HG02943 (cell line): ENCODE measurements around the gene COPS9.

ENCODE experiments used
- ATAC-seq: cut with Tn5 transposase; IDR thresholded peaks from one replicate; pipeline ENCODE4 v1.9.1; 2021; ENCODE audit warnings: mild to moderate bottlenecking, low read depth, moderate library complexity; ENCODE audit not compliant: unreplicated experiment

Gene COPS9

GRCh38 chr2:240123821-240124650, 12.1 kb downstream of the COPS9 start:
- no peak for ATAC-seq

- ATAC-seq: no peak
Measured at GRCh38 chr2:240121675-240122074, 14.4 kb downstream of the COPS9 start.

DNA sequence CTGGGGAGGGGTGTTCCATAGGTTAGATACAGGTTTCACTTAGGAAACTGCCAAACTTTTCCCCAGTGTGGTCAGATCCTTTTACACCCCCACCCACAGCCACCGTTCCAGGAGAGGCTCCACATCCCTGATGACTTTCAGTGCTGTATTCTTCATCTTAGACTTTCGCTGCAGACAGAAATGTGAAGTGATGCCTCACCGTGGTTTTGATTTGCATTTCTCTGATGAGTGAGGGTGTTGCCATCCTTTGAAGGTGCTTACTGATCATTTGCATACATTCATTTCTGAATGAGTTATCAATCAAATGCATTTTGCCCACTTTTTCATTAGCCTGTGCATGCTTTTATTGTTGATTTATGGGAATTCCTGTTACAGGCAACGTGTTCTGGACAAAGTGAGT, 14.9 kb downstream of the COPS9 start:
- no peak for ATAC-seq

DNA sequence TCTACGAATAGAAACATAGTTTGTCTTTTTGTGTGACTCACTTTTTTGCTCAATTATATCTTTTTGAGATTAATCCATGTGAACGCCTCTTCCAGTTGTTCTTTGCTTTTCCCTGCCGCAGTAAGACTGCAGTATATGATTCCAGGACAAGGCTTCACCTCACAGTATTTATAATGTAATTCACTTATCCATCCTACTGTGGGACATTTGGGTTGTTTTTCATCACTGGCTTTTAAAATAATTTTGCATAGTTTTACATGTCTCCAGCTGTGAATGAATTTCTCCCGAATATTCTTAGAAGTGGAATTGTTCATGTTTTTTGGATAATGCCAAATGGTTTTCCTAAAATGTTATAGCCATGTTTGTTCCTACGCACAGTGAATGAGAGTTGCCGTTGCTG, 21.9 kb downstream of the COPS9 start:
- no peak for ATAC-seq

DNA sequence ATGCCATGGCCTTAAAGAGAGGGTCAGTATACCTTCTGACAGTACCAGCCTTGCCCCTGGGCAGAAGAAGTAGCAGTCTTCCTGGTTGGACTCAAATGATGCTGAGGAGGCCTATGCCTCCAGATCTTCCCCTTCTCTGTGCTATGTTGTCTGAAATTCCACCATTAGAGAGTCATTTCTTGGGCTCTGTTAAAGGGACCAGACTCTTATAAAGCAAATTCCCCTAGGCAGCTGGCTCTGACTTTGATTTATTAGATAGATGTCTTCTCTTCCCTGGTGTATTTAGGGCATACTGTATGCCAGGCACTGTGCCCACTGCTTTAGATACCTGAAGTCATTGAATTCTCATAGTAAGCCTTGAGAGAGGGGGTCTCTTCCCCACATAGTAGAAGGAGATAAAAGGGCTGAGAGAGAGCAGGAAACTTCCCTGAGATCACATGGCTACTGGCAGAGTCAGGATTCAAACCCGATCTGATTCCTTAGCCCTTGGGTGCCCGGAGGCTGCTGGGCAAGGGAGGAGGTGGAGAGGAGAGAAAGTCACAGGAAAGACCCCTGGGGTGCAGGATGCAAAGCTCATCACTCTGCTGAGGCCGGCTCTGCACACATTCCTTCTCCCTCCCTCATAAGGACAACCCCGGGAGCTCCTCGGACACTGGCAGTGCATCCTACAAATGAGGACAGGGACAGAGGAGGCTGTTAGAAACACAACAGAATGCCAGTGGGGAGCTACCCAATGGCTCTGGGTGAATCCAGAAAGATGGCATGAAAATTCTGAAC, 23.0 kb downstream of the COPS9 start:
- no peak for ATAC-seq

DNA sequence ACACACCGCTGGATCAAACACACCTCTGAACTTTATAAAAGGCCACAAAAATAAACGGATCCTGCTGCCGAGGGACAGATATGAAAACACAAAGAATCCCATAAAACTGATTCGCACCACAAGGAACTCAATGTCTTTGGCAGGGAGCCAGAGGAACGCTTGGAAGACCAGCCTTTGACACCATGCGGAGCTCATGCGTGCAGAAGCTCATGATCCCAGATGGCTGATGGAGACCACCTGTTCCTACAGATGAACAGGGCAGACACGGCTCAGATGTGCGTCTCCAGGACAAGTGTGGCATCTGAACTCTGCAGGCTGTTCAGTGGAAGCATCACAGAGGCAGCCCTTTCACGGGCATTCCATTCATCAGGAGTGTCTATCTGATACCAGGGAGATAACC, 24.9 kb downstream of the COPS9 start:
- no peak for ATAC-seq

- ATAC-seq: no peak
Measured at GRCh38 chr2:240109386-240109785, 26.7 kb downstream of the COPS9 start.

DNA sequence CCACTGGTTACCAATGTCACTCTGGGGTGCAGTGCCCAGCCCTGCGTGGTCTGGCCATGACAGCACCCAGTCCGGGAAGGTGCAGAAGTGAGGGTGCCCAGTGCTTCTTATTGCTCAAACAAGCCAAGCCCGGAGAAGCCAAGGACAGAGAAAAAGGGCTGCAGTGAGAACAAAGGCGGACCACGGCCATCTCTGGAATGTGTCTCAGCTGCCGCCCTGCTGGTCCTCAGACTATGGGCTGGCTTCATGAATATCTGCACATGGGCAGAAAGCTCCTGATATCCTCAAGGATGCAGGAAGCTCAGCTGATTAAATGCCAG, 28.7 kb downstream of the COPS9 start:
- ATAC-seq: no peak

DNA sequence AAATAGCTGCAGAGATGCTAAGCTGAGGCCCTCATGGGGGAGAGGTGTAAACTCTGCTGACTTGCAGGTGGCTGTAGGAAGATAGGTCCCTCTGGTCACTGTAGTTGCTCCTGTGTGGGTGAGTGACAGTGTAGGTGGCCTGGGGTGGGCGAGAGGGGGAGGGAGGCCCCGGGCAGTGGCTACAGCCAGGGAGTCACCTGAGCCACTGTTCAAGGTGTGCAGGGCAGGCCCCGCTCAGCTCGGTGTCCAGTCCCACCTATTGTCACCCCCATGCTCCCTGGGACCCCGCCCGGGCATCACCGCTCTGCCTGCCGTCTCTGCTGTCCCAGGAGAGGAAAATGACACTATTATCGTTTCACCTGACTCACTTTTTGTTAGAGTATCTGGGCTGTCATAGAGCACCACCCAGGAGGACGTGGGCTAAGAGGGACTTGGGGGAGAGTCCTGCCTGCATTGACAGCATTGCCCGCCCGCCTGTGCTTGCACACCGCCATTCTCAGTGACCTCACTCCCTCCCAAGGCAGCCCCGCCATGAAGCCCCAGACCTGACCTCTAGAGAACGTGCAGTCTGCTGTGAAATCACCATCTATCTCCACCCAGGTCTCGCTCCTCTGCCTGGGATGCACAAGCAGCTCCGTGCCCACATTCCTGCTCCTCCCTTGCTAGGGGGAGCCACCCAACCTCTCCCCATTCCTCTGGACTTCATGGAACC, 29.2 kb downstream of the COPS9 start:
- no peak for ATAC-seq

DNA sequence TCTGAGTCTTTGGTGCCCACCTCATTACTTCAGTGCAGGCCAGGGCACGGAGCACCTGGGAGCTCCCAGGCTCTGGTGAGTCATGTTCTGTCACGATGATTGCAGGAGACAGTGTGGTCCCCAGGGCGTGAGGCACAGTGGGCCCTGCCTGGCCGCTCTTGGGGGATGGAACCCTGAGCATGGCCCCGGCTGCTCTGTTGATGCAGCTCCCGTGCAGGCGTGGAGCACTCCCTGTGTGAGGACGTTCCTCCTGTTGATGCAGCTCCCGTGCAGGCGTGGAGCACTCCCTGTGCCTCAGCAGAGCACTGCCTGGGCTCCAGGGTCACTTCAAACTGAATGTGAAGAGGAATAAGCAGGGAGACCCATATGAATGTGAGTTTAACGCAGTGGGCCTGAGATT, 30.1 kb downstream of the COPS9 start:
- no peak for ATAC-seq

- no peak for ATAC-seq
Measured at GRCh38 chr2:240103136-240103535, 33.0 kb downstream of the COPS9 start.

GRCh38 chr2:240098349-240098748, 37.8 kb downstream of the COPS9 start:
- ATAC-seq: no peak

GRCh38 chr2:240095556-240096523, 40.3 kb downstream of the COPS9 start:
- no peak for ATAC-seq

- no peak for ATAC-seq
Measured at GRCh38 chr2:240089306-240089705, 46.8 kb downstream of the COPS9 start.

- no peak for ATAC-seq
Measured at GRCh38 chr2:240086563-240086962, 49.5 kb downstream of the COPS9 start.
